Measurements from ENCODE around the gene SEPHS1.
"Not testable (repeated sequence)": the region's sequence is repeated elsewhere in the genome, so short reads cannot be mapped to it uniquely, and the experiment has no call there.

Gene SEPHS1

GRCh38 chr10:13334556-13334955 is 13.5 kb downstream of the SEPHS1 start:
- Histone ChIP-seq H2AFZ (ENCODE audit: low read length) (no peak overlapping the region), H3K36me3 (replicated peaks; ENCODE audit: insufficient read depth, low read length) (no peaks in the 10 kb centered on the region), H3K27me3 (replicated peaks; ENCODE audit: insufficient read depth, low read length) (no peaks in the 10 kb centered on the region), H3K4me2 (ENCODE audit: low read depth, low read length) (no peak overlapping the region), H3F3A (ENCODE audit: insufficient read depth, low read length) (no peaks in the 10 kb centered on the region), H3K9me2 (replicated peaks; ENCODE audit: insufficient read depth, low read length) (no peaks in the 10 kb centered on the region), H4K20me1 (ENCODE audit: insufficient read depth, low read length) (no peaks in the 10 kb centered on the region), H3K9ac (ENCODE audit: low read length) (no peak overlapping the region), H3K4me1 (ENCODE audit: low read length) (peaks cover under 1% of the 10 kb centered on the region), H3K4me3 (ENCODE audit: low read length) (no peak overlapping the region), H3K9me3 (replicated peaks; ENCODE audit: insufficient read depth, low read length) (no peaks in the 10 kb centered on the region), H3K27ac (ENCODE audit: low read length) (no peak overlapping the region), H3K79me2 (ENCODE audit: low read length) (peaks cover 23% of the 10 kb centered on the region)
- no peak for DNase-seq
- no peak for TF ChIP-seq EZH2 (optimal IDR thresholded peaks at IDR 0.05; ENCODE audit: low read depth, low read length)

GRCh38 chr10:13331646-13332045 is 16.4 kb downstream of the SEPHS1 start:
- Histone ChIP-seq H3K36me3 (replicated peaks; ENCODE audit: insufficient read depth, low read length) (no peaks in the 10 kb centered on the region), H3K4me1 (ENCODE audit: low read length) (no peaks in the 10 kb centered on the region; the same call in 1 of the 2 replicates), H3K4me3 (ENCODE audit: low read length) (no peak overlapping the region), H3K9me3 (replicated peaks; ENCODE audit: insufficient read depth, low read length) (no peaks in the 10 kb centered on the region), H3K27me3 (replicated peaks; ENCODE audit: insufficient read depth, low read length) (no peaks in the 10 kb centered on the region), H3F3A (ENCODE audit: insufficient read depth, low read length) (no peaks in the 10 kb centered on the region), H3K79me2 (ENCODE audit: low read length) (no peaks in the 10 kb centered on the region; the same call in 1 of the 2 replicates), H2AFZ (ENCODE audit: low read length) (no peak overlapping the region), H4K20me1 (ENCODE audit: insufficient read depth, low read length) (no peaks in the 10 kb centered on the region), H3K4me2 (ENCODE audit: low read depth, low read length) (no peak overlapping the region), H3K27ac (ENCODE audit: low read length) (no peak overlapping the region), H3K9me2 (replicated peaks; ENCODE audit: insufficient read depth, low read length) (no peaks in the 10 kb centered on the region), H3K9ac (ENCODE audit: low read length) (no peak overlapping the region)
- no peak for DNase-seq
- TF ChIP-seq EZH2 (optimal IDR thresholded peaks at IDR 0.05; ENCODE audit: low read depth, low read length): no peak
- TF ChIP-seq EZH2phosphoT487 (IDR thresholded peaks at IDR 0.05; ENCODE audit: low read length): no peak
- no peak for TF ChIP-seq CTCF (IDR thresholded peaks at IDR 0.05; ENCODE audit: low read length)

GRCh38 chr10:13330980-13331379 is 17.1 kb downstream of the SEPHS1 start:
- not testable (repeated sequence) for H3K4me1 ChIP-seq (ENCODE audit: low read length); H3K27ac ChIP-seq (ENCODE audit: low read length); H3K79me2 ChIP-seq (ENCODE audit: low read length); H3F3A ChIP-seq (ENCODE audit: insufficient read depth, low read length); H4K20me1 ChIP-seq (ENCODE audit: insufficient read depth, low read length); H3K4me3 ChIP-seq (ENCODE audit: low read length); DNase-seq; H3K9ac ChIP-seq (ENCODE audit: low read length); H3K27me3 ChIP-seq (replicated peaks; ENCODE audit: insufficient read depth, low read length); H3K9me3 ChIP-seq (replicated peaks; ENCODE audit: insufficient read depth, low read length); H3K9me2 ChIP-seq (replicated peaks; ENCODE audit: insufficient read depth, low read length); H2AFZ ChIP-seq (ENCODE audit: low read length); H3K4me2 ChIP-seq (ENCODE audit: low read depth, low read length); H3K36me3 ChIP-seq (replicated peaks; ENCODE audit: insufficient read depth, low read length)

- Histone ChIP-seq H3K27ac (ENCODE audit: low read length) (no peak overlapping the region), H3K36me3 (replicated peaks; ENCODE audit: insufficient read depth, low read length) (no peaks in the 10 kb centered on the region), H3K9ac (ENCODE audit: low read length) (no peak overlapping the region), H4K20me1 (ENCODE audit: insufficient read depth, low read length) (no peaks in the 10 kb centered on the region), H3K4me1 (ENCODE audit: low read length) (no peaks in the 10 kb centered on the region), H3K27me3 (replicated peaks; ENCODE audit: insufficient read depth, low read length) (no peaks in the 10 kb centered on the region), H3K4me2 (ENCODE audit: low read depth, low read length) (no peak overlapping the region), H3F3A (ENCODE audit: insufficient read depth, low read length) (no peaks in the 10 kb centered on the region), H3K9me3 (replicated peaks; ENCODE audit: insufficient read depth, low read length) (no peaks in the 10 kb centered on the region), H3K9me2 (replicated peaks; ENCODE audit: insufficient read depth, low read length) (no peaks in the 10 kb centered on the region), H2AFZ (ENCODE audit: low read length) (no peak overlapping the region), H3K4me3 (ENCODE audit: low read length) (no peak overlapping the region), H3K79me2 (ENCODE audit: low read length) (no peaks in the 10 kb centered on the region)
- no peak for DNase-seq
- TF ChIP-seq EZH2phosphoT487 (IDR thresholded peaks at IDR 0.05; ENCODE audit: low read length): no peak
- no peak for TF ChIP-seq EZH2 (optimal IDR thresholded peaks at IDR 0.05; ENCODE audit: low read depth, low read length)
- TF ChIP-seq CTCF (IDR thresholded peaks at IDR 0.05; ENCODE audit: low read length): no peak
Measured at GRCh38 chr10:13329565-13329964, 18.5 kb downstream of the SEPHS1 start.

Data from MM.1S (cell line).